ENCODE measurements around the gene CDC20. TPM values are rescaled to one million over a fixed set of nuclear protein-coding genes. Genes with fewer than 3 reads are reported as not detected.
A peak's percentile ranks its signal among the peaks of the same experiment; 100 is the strongest.

CDC20 gene
- total RNA-seq, 6 donors from 2014 or later, result 2.1 to 8.4 (median 2.9) TPM; not detected in 1

GRCh38 chr1:43382027-43382779 lies 23.4 kb downstream of the CDC20 start:
- H3K4me1 ChIP-seq, result peaks cover 0 to 12% (median 5%) of the 10 kb centered on the region in 4 donors
- 60 to 64% methylated on average over 6 of the region's 6 CpGs for WGBS, 2 donors
- H3K27ac ChIP-seq, result peak overlapping the region in 3 of 4 donors; percentile 37 to 58 (median 49)
- peaks cover 20 to 70% (median 48%) of the 10 kb centered on the region in 4 donors for H3K36me3 ChIP-seq
- DNase-seq (no peak), ATAC-seq (ENCODE audit: low FRiP score in 2 of 2) (no peak)
- TF ChIP-seq POLR2A (IDR thresholded peaks at IDR 0.05) (no peak), POLR2AphosphoS5 (IDR thresholded peaks at IDR 0.05) (no peak), CTCF (IDR thresholded peaks at IDR 0.05) (no peak), EP300 (IDR thresholded peaks at IDR 0.05) (no peak)
- no peaks in the 10 kb centered on the region for H3K9me3 ChIP-seq
- H3K4me3 ChIP-seq, result no peak overlapping the region
- no peaks in the 10 kb centered on the region for H3K27me3 ChIP-seq

GRCh38 chr1:43383449-43383848 lies 24.7 kb downstream of the CDC20 start:
- Histone ChIP-seq H3K4me3 (no peak overlapping the region), H3K36me3 (peaks cover 20 to 78% (median 48%) of the 10 kb centered on the region in 4 donors), H3K4me1 (peaks cover 8 to 20% (median 15%) of the 10 kb centered on the region in 4 donors), H3K9me3 (no peaks in the 10 kb centered on the region), H3K27me3 (no peaks in the 10 kb centered on the region), H3K27ac (no peak overlapping the region)
- WGBS, 2 donors, result 89 to 92% methylated on average over 2 of the region's 2 CpGs
- ATAC-seq (ENCODE audit: low FRiP score in 2 of 2), result no peak
- no peak for DNase-seq
- TF ChIP-seq EP300 (IDR thresholded peaks at IDR 0.05), result no peak
- peak in 2 of 6 experiments; percentile 12 to 13 for TF ChIP-seq CTCF (IDR thresholded peaks at IDR 0.05)

- Histone ChIP-seq H3K27me3 (no peaks in the 10 kb centered on the region), H3K27ac (no peak overlapping the region), H3K4me3 (no peak overlapping the region), H3K36me3 (peaks cover 20 to 63% (median 48%) of the 10 kb centered on the region in 4 donors), H3K9me3 (no peaks in the 10 kb centered on the region), H3K4me1 (peaks cover 23 to 39% (median 32%) of the 10 kb centered on the region in 4 donors)
- DNase-seq (no peak), ATAC-seq (ENCODE audit: low FRiP score in 2 of 2) (no peak)
- WGBS, 2 donors, result 93 to 97% methylated on average over 6 of the region's 6 CpGs
- TF ChIP-seq POLR2AphosphoS5 (IDR thresholded peaks at IDR 0.05), result no peak
- TF ChIP-seq POLR2A (IDR thresholded peaks at IDR 0.05), result no peak
Measured at GRCh38 chr1:43386676-43387075, 27.9 kb downstream of the CDC20 start.

- DNase-seq (peak in 1 of 2 donors; percentile 49), ATAC-seq (ENCODE audit: low FRiP score in 2 of 2) (peak in 1 of 2 donors; percentile 3)
- Histone ChIP-seq H3K36me3 (peaks cover 20 to 49% (median 40%) of the 10 kb centered on the region in 4 donors), H3K4me1 (peaks cover 22 to 31% (median 26%) of the 10 kb centered on the region in 4 donors), H3K27ac (peak overlapping the region in 1 of 4 donors; percentile 93), H3K27me3 (no peaks in the 10 kb centered on the region), H3K9me3 (no peaks in the 10 kb centered on the region), H3K4me3 (peak overlapping the region in 1 of 4 donors; percentile 84)
- TF ChIP-seq CTCF (IDR thresholded peaks at IDR 0.05), result no peak
- TF ChIP-seq POLR2AphosphoS5 (IDR thresholded peaks at IDR 0.05), result no peak
- TF ChIP-seq POLR2A (IDR thresholded peaks at IDR 0.05), result no peak
- WGBS, 2 donors, result 56 to 57% methylated on average over 4 of the region's 4 CpGs
Measured at GRCh38 chr1:43387976-43388599, 29.3 kb downstream of the CDC20 start.

GRCh38 chr1:43388613-43389012 lies 29.8 kb downstream of the CDC20 start:
- WGBS, 2 donors, result 39 to 46% methylated on average over 3 of the region's 3 CpGs
- ATAC-seq (ENCODE audit: low FRiP score in 2 of 2), result no peak
- H3K4me3 ChIP-seq, result peak overlapping the region; percentile 77 to 89 (median 86)

More at GRCh38 chr1:43388613-43389012, 29.8 kb downstream of the CDC20 start:
- H3K9me3 ChIP-seq, result no peaks in the 10 kb centered on the region
- H3K27ac ChIP-seq, result peak overlapping the region in 1 of 4 donors; percentile 93
- no peaks in the 10 kb centered on the region for H3K27me3 ChIP-seq
- H3K4me1 ChIP-seq, result peaks cover 22 to 31% (median 26%) of the 10 kb centered on the region in 4 donors
- no peak for DNase-seq
- H3K36me3 ChIP-seq, result peaks cover 17 to 43% (median 35%) of the 10 kb centered on the region in 4 donors
- TF ChIP-seq POLR2A (IDR thresholded peaks at IDR 0.05), result no peak

All from upper lobe of left lung (tissue), 6 donors.